Astrocyte (in vitro differentiated cells and primary cell): Measurements from ENCODE around the gene SLC16A9. TPM values are rescaled to one million over a fixed set of nuclear protein-coding genes. Genes with fewer than 3 reads are reported as not detected.

Source experiments
- DNase-seq: peaks from one replicate; pipeline ENCODE4 v3.0.0-alpha.2; 2010; ENCODE audit warnings: low read depth
- FAIRE-seq: peaks from 2 replicates; lab custom pipeline; 2011; peaks lifted over from hg19 to GRCh38; lab: Jason Lieb, UNC
- H2AFZ ChIP-seq: 2 replicates; pipeline ENCODE4 v1.6.0; 2012; ENCODE audit warnings: low read depth, low read length, inconsistent platforms
- H3K27ac ChIP-seq: 2 replicates; pipeline ENCODE4 v1.5.1; 2011; ENCODE audit warnings: low read depth, low read length, inconsistent platforms
- H3K27me3 ChIP-seq: 2 replicates; pipeline ENCODE4 v1.6.0; 2011; ENCODE audit warnings: low read length, inconsistent platforms; ENCODE audit not compliant: insufficient read depth
- H3K36me3 ChIP-seq: 2 replicates; pipeline ENCODE4 v1.5.1; 2011; ENCODE audit warnings: low read length, inconsistent platforms; ENCODE audit not compliant: insufficient read depth
- H3K4me1 ChIP-seq: 2 replicates; pipeline ENCODE4 v1.5.1; 2011; ENCODE audit warnings: low read length, inconsistent platforms; ENCODE audit not compliant: insufficient read depth
- H3K4me2 ChIP-seq: 2 replicates; pipeline ENCODE4 v1.6.0; 2012; ENCODE audit warnings: low read length, inconsistent platforms
- H3K4me3 ChIP-seq: 2 replicates; pipeline ENCODE4 v1.5.1; 2011; ENCODE audit warnings: low read depth, mild to moderate bottlenecking, low read length, inconsistent platforms; ENCODE audit not compliant: insufficient read depth
- H3K79me2 ChIP-seq: 2 replicates; pipeline ENCODE4 v1.6.0; 2012; ENCODE audit warnings: mild to moderate bottlenecking, low read length, inconsistent platforms; ENCODE audit not compliant: insufficient read depth
- H3K9ac ChIP-seq: 2 replicates; pipeline ENCODE4 v1.6.0; 2012; ENCODE audit warnings: mild to moderate bottlenecking, low read length, inconsistent platforms
- H3K9me3 ChIP-seq: 2 replicates; pipeline ENCODE4 v1.5.1; 2012; ENCODE audit warnings: low read depth, mild to moderate bottlenecking, low read length, inconsistent platforms; ENCODE audit not compliant: insufficient read depth
- H4K20me1 ChIP-seq: 2 replicates; pipeline ENCODE4 v1.6.0; 2012; ENCODE audit warnings: low read length, inconsistent platforms; ENCODE audit not compliant: insufficient read depth
- H3K27ac Mint-ChIP-seq: one replicate; pipeline ENCODE4 v1.8.0; 2021; ENCODE audit warnings: mild to moderate bottlenecking, mixed read lengths; ENCODE audit not compliant: unreplicated experiment
- H3K27me3 Mint-ChIP-seq: one replicate; pipeline ENCODE4 v1.8.0; 2021; ENCODE audit warnings: low read depth, mixed read lengths; ENCODE audit not compliant: unreplicated experiment
- H3K36me3 Mint-ChIP-seq: one replicate; pipeline ENCODE4 v1.8.0; 2021; ENCODE audit warnings: low read depth, mixed read lengths; ENCODE audit not compliant: unreplicated experiment
- H3K4me1 Mint-ChIP-seq: one replicate; pipeline ENCODE4 v1.8.0; 2021; ENCODE audit warnings: low read depth, mixed read lengths; ENCODE audit not compliant: unreplicated experiment
- H3K4me3 Mint-ChIP-seq: one replicate; pipeline ENCODE4 v1.8.0; 2021; ENCODE audit warnings: mild to moderate bottlenecking, moderate library complexity, mixed read lengths; ENCODE audit not compliant: unreplicated experiment
- H3K9me3 Mint-ChIP-seq: one replicate; pipeline ENCODE4 v1.8.0; 2021; ENCODE audit warnings: mild to moderate bottlenecking, mixed read lengths; ENCODE audit not compliant: unreplicated experiment
- CTCF ChIP-seq: IDR thresholded peaks from 2 replicates; pipeline ENCODE4 v1.5.1; 2011; ENCODE audit warnings: low read depth, mild to moderate bottlenecking, inconsistent platforms, low read length, moderate library complexity; ENCODE audit not compliant: insufficient read depth
- EZH2 ChIP-seq: IDR thresholded peaks from 2 replicates; pipeline ENCODE4 v1.6.1; 2012; ENCODE audit warnings: mild to moderate bottlenecking, low read length, inconsistent platforms; ENCODE audit not compliant: insufficient read depth
- total RNA-seq: library from RNA; stranded (reverse); gene quantifications from 2 replicates; pipeline ENCODE4 v1.2.1, GENCODE V29; 2021

Gene SLC16A9
- total RNA-seq, 1 donor from 2014 or later = 3.4 TPM

DNA sequence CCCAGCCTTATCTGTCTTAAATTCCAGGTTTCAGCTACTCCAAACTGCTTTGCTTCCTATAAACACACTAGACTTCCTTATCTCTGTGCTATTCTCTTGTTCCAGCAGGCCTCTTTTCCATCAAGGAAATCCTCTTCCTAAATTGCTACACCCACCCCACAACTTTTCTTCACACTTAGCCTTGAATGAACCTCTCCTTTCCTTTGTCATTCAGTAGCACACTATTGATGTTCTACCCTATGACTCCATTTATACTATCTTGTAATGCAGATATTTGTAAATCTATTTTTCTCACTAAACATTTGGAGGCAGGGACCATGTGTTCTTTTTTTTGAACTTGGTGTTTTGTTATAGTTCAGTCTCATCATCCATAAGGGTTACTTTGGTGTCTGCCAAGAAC is 3.7 kb downstream of the SLC16A9 start:
- Histone ChIP-seq H3K27ac (no peak overlapping the region), H3K27me3 (peaks cover 2% of the 10 kb centered on the region), H3K9ac (no peak overlapping the region), H2AFZ (no peak overlapping the region), H4K20me1 (no peaks in the 10 kb centered on the region), H3K79me2 (no peaks in the 10 kb centered on the region), H3K4me3 (no peak overlapping the region), H3K4me1 (peaks cover 4% of the 10 kb centered on the region), H3K4me2 (no peak overlapping the region), H3K9me3 (no peaks in the 10 kb centered on the region), H3K36me3 (no peaks in the 10 kb centered on the region)
- FAIRE-seq (no peak), DNase-seq (no peak)
- Mint-ChIP-seq H3K9me3 (peaks cover 2% of the 10 kb centered on the region), H3K27me3 (peaks cover 17% of the 10 kb centered on the region), H3K4me3 (no peak overlapping the region), H3K27ac (no peak overlapping the region), H3K4me1 (peaks cover 4% of the 10 kb centered on the region), H3K36me3 (no peaks in the 10 kb centered on the region)
- TF ChIP-seq CTCF = no peak
- TF ChIP-seq EZH2 = no peak

GRCh38 chr10:59704630-59705029 is 5.0 kb downstream of the SLC16A9 start:
- FAIRE-seq (no peak), DNase-seq (no peak)
- Mint-ChIP-seq H3K27me3 (peaks cover 12% of the 10 kb centered on the region), H3K4me1 (peaks cover 4% of the 10 kb centered on the region), H3K4me3 (no peak overlapping the region), H3K9me3 (peaks cover 4% of the 10 kb centered on the region), H3K36me3 (peaks cover 3% of the 10 kb centered on the region), H3K27ac (no peak overlapping the region)
- Histone ChIP-seq H3K36me3 (no peaks in the 10 kb centered on the region), H3K4me2 (no peak overlapping the region), H3K9ac (no peak overlapping the region), H4K20me1 (no peaks in the 10 kb centered on the region), H3K4me3 (no peak overlapping the region), H3K27ac (no peak overlapping the region), H3K27me3 (no peaks in the 10 kb centered on the region), H2AFZ (no peak overlapping the region), H3K4me1 (peaks cover 4% of the 10 kb centered on the region), H3K9me3 (no peaks in the 10 kb centered on the region), H3K79me2 (no peaks in the 10 kb centered on the region)
- no peak for TF ChIP-seq CTCF
- no peak for TF ChIP-seq EZH2

DNA sequence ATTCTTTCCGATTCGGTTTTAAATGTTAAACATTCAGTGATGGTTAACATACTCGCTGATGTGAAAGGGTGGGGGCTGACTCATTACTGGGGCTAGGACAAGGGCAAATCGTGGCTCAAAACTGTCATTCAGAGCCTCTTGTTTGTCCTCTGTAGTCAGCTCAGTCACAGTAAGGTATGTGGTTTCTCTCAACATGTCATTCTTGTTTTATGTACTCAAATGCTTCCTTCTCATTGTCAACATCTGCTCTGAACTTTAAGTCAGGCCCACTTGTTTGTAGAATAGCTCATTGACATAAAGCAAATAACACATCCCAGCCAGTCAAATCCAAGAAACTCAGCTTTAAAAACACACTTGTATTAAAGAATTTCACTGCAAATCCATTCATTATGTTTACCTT is 7.3 kb downstream of the SLC16A9 start:
- H3K4me1 Mint-ChIP-seq = peaks cover 4% of the 10 kb centered on the region
- peaks cover 3% of the 10 kb centered on the region for H3K36me3 Mint-ChIP-seq
- H3K4me3 Mint-ChIP-seq = no peak overlapping the region
- H3K9me3 Mint-ChIP-seq = peaks cover 4% of the 10 kb centered on the region
- Histone ChIP-seq H3K27me3 (no peaks in the 10 kb centered on the region), H3K79me2 (no peaks in the 10 kb centered on the region), H3K4me2 (no peak overlapping the region), H3K27ac (no peak overlapping the region), H3K4me3 (no peak overlapping the region), H3K9ac (no peak overlapping the region), H3K4me1 (no peaks in the 10 kb centered on the region), H4K20me1 (no peaks in the 10 kb centered on the region), H2AFZ (no peak overlapping the region), H3K36me3 (no peaks in the 10 kb centered on the region), H3K9me3 (no peaks in the 10 kb centered on the region)
- FAIRE-seq = no peak
- H3K27ac Mint-ChIP-seq = no peak overlapping the region
- TF ChIP-seq CTCF = no peak
- H3K27me3 Mint-ChIP-seq = peaks cover 4% of the 10 kb centered on the region
- no peak for DNase-seq
